HepG2 (cell line): ENCODE measurements around the gene VAV2. TPM values are rescaled to one million over a fixed set of nuclear protein-coding genes. Genes with fewer than 3 reads are reported as not detected.

ENCODE experiments used
- AGO2 ChIP-seq: fragments of 200-400 bp; formaldehyde crosslinking; optimal IDR thresholded peaks from 2 replicates; pipeline ENCODE3; 2017; ENCODE audit warnings: mild to moderate bottlenecking, low read depth, low read length, moderate library complexity
- JUN ChIP-seq: sonication (generic); formaldehyde crosslinking; IDR thresholded peaks from 2 replicates; pipeline ENCODE4 v1.4.0; 2020; ENCODE audit warnings: mild to moderate bottlenecking, missing genetic modification reagents
- NONO ChIP-seq, 2 experiments: fragments of 450-650 bp in 1 of 2; sonication (generic) in 1 of 2; formaldehyde crosslinking in 1 of 2; IDR thresholded peaks in 1 of 2; conservative IDR thresholded peaks in 1 of 2; 2 replicates each; pipeline versions ENCODE4 v1.6.1 to v1.8.0; 2017 to 2022; ENCODE audit warnings: mild to moderate bottlenecking in 1 of 2, missing genetic modification reagents in 1 of 2, moderate library complexity in 1 of 2
- RBM22 ChIP-seq: fragments of 200-400 bp; formaldehyde crosslinking; optimal IDR thresholded peaks from 2 replicates; pipeline ENCODE3; 2017; ENCODE audit warnings: mild to moderate bottlenecking, low read length, moderate library complexity
- SKIL ChIP-seq: sonication (generic); formaldehyde crosslinking; IDR thresholded peaks from 2 replicates; pipeline ENCODE4 v1.8.0; 2022; ENCODE audit warnings: missing genetic modification reagents, mild to moderate bottlenecking, moderate library complexity, borderline replicate concordance
- ZBTB38 ChIP-seq: sonication (generic); formaldehyde crosslinking; IDR thresholded peaks from 2 replicates; pipeline ENCODE4 v1.5.1; 2020; ENCODE audit warnings: mild to moderate bottlenecking, missing genetic modification reagents
- ZHX1 ChIP-seq: sonication (generic); formaldehyde crosslinking; IDR thresholded peaks from 2 replicates; pipeline ENCODE4 v1.8.1; 2022; ENCODE audit warnings: low read depth, mild to moderate bottlenecking, missing genetic modification reagents
- ZNF251 ChIP-seq: sonication (generic); formaldehyde crosslinking; IDR thresholded peaks from 2 replicates; pipeline ENCODE4 v1.9.0; 2021; ENCODE audit warnings: mild to moderate bottlenecking, missing genetic modification reagents
- ZNF34 ChIP-seq: sonication (generic); formaldehyde crosslinking; IDR thresholded peaks from 2 replicates; pipeline ENCODE4 v1.4.0; 2020; ENCODE audit warnings: mild to moderate bottlenecking, missing genetic modification reagents, borderline replicate concordance
- ZNF782 ChIP-seq: sonication (generic); formaldehyde crosslinking; IDR thresholded peaks from 2 replicates; pipeline ENCODE4 v1.4.0; 2020; ENCODE audit warnings: missing genetic modification reagents, mild to moderate bottlenecking, borderline replicate concordance
- ZSCAN25 ChIP-seq: sonication (generic); formaldehyde crosslinking; IDR thresholded peaks from 2 replicates; pipeline ENCODE4 v1.8.0; 2022; ENCODE audit warnings: mild to moderate bottlenecking, missing genetic modification reagents
- polyA plus RNA-seq, 8 experiments: library from polyadenylated mRNA; depleted of rRNA in 3 of 8; stranded (reverse) in 7 of 8; unstranded in 1 of 8; fragments of >200 nt; fragmentation: Illumina TruSeq in 4 of 8; extraction: Trizol in 4 of 8; gene quantifications; 2 replicates each; pipeline versions ENCODE4 v1.2.1 to v1.2.3, GENCODE V29; 2011 to 2016; ENCODE audit warnings: low read depth in 4 of 8, missing spikeins in 1 of 8, mixed read lengths in 1 of 8; ENCODE audit not compliant: insufficient read depth in 1 of 8
- total RNA-seq, 5 experiments: library from RNA; depleted of rRNA; stranded (reverse); fragments of >200 nt; fragmentation: Illumina TruSeq; extraction: Trizol; gene quantifications; 2 replicates each; pipeline ENCODE4 v1.2.3, GENCODE V29; 2016; ENCODE audit warnings: low read depth in 1 of 5

Gene VAV2
- total and polyA plus RNA-seq, 2 of the 13 experiments (the other 11 are each of a cell fraction or from before 2014, with no cell fraction given) = 22.5 to 22.9 TPM

- peak; percentile 24; the same call in 1 of the 2 replicates for TF ChIP-seq SKIL (CRISPR knock-in tag)
- TF ChIP-seq ZNF251 = 0 out of 2 replicates have a peak, but pooled peaks have one; percentile 42
- TF ChIP-seq ZHX1 = peak; percentile 46; the same call in 1 of the 2 replicates
- peak; percentile 77 for TF ChIP-seq RBM22
- TF ChIP-seq ZNF34 (CRISPR knock-in tag) = no peak
- no peak for TF ChIP-seq ZSCAN25 (CRISPR knock-in tag)
- TF ChIP-seq JUN (CRISPR knock-in tag) = 0 out of 2 replicates have a peak, but pooled peaks have one; percentile 46
- TF ChIP-seq ZNF782 (CRISPR knock-in tag) = no peak
- TF ChIP-seq AGO2 = peak; percentile 19
- no peak for TF ChIP-seq NONO (IDR thresholded peaks at IDR 0.05)
- TF ChIP-seq NONO (CRISPR knock-in tag; conservative IDR thresholded peaks at IDR 0.05) = 0 out of 2 replicates have a peak, but pooled peaks have one; percentile 47
- peak; percentile 96 for TF ChIP-seq ZBTB38
- TF ChIP-seq, all 625 proteins: peak for 17
Observed at GRCh38 chr9:133915534-133916158, 76.5 kb downstream of the VAV2 start (continued).
